Activated naive CD4-positive, alpha-beta T cell treated with anti-CD3 and anti-CD28 coated beads for 36 hours (primary cell): ENCODE measurements around the gene RPAP3. TPM values are rescaled to one million over a fixed set of nuclear protein-coding genes. Genes with fewer than 3 reads are reported as not detected.

Experiments used
- CTCF ChIA-PET: fragments of 350-600 bp; sonication (Branson Sonifier 250); formaldehyde crosslinking; loops from one replicate; lab custom pipeline; 2021; ENCODE audit warnings: antibody characterized with exemption; lab: Charles Lee
- DNase-seq: peaks from one replicate; pipeline ENCODE4 v3.0.0-alpha.2; 2020
- H3K27ac Mint-ChIP-seq: one replicate; pipeline ENCODE4 v1.8.0; 2021; ENCODE audit warnings: mild to moderate bottlenecking, mixed read lengths
- H3K27me3 Mint-ChIP-seq: one replicate; pipeline ENCODE4 v1.8.0; 2021; ENCODE audit warnings: low read depth, mixed read lengths
- H3K36me3 Mint-ChIP-seq: one replicate; pipeline ENCODE4 v1.8.0; 2021; ENCODE audit warnings: low read depth, mixed read lengths
- H3K4me1 Mint-ChIP-seq: one replicate; pipeline ENCODE4 v1.8.0; 2021; ENCODE audit warnings: low read depth, mixed read lengths
- H3K4me3 Mint-ChIP-seq: one replicate; pipeline ENCODE4 v1.8.0; 2021; ENCODE audit warnings: mild to moderate bottlenecking, moderate library complexity, mixed read lengths
- H3K9me3 Mint-ChIP-seq: one replicate; pipeline ENCODE4 v1.8.0; 2021; ENCODE audit warnings: mixed read lengths
- intact Hi-C: fragments of 100-400 bp; cut with micrococcal nuclease; formaldehyde crosslinking; loops from one replicate; pipeline ENCODE4 v1.15.1; 2023
- total RNA-seq, 2 experiments: library from RNA; stranded (reverse); gene quantifications; one replicate each; pipeline ENCODE4 v1.2.3, GENCODE V29; 2021

RPAP3 gene
- total RNA-seq, 2 experiments from 2014 or later: 46.2 to 46.7 TPM

GRCh38 chr12:47715877-47716548, 10.2 kb upstream of the RPAP3 start:
- H3K4me3 Mint-ChIP-seq: no peak overlapping the region
- H3K27ac Mint-ChIP-seq: no peak overlapping the region
- H3K4me1 Mint-ChIP-seq: peaks cover 31% of the 10 kb centered on the region
- CTCF ChIA-PET: interaction anchor here (0.6 to 10.9 kb wide), 27 partner anchors 9 to 436 kb away, joined by 3 to 121 read pairs (median 5); partner anchors contain the start of genes ENDOU, RPAP3 and SLC48A1
- no peak for DNase-seq
- H3K27me3 Mint-ChIP-seq: no peaks in the 10 kb centered on the region
- intact Hi-C loops: loop anchor here (1.0 to 2.0 kb wide), 8 partner anchors 17 to 473 kb away; no protein-coding TSS in a partner anchor
- H3K36me3 Mint-ChIP-seq: no peaks in the 10 kb centered on the region
- no peaks in the 10 kb centered on the region for H3K9me3 Mint-ChIP-seq

GRCh38 chr12:47715393-47715876, 9.6 kb upstream of the RPAP3 start:
- intact Hi-C loops: loop anchor here (1.0 to 2.0 kb wide), 8 partner anchors 17 to 474 kb away; no protein-coding TSS in a partner anchor
- peak; percentile 90 for DNase-seq
- Mint-ChIP-seq H3K4me3 (no peak overlapping the region), H3K9me3 (no peaks in the 10 kb centered on the region), H3K27me3 (no peaks in the 10 kb centered on the region), H3K27ac (no peak overlapping the region), H3K36me3 (no peaks in the 10 kb centered on the region), H3K4me1 (peaks cover 31% of the 10 kb centered on the region)
- CTCF ChIA-PET: interaction anchor here (0.6 to 10.9 kb wide), 29 partner anchors 8 to 683 kb away, joined by 3 to 121 read pairs (median 4); partner anchors contain the start of genes ENDOU, RPAP3 and SLC48A1

- DNase-seq: no peak
- H3K27me3 Mint-ChIP-seq: no peaks in the 10 kb centered on the region
- intact Hi-C loops: loop anchor here (1.0 to 2.0 kb wide), 8 partner anchors 18 to 474 kb away; no protein-coding TSS in a partner anchor
- no peak overlapping the region for H3K27ac Mint-ChIP-seq
- H3K4me3 Mint-ChIP-seq: no peak overlapping the region
- CTCF ChIA-PET: interaction anchor here (0.9 to 10.9 kb wide), 25 partner anchors 8 to 683 kb away, joined by 3 to 121 read pairs (median 5); partner anchors contain the start of genes ENDOU, RPAP3 and SLC48A1
- no peaks in the 10 kb centered on the region for H3K36me3 Mint-ChIP-seq
- H3K4me1 Mint-ChIP-seq: peaks cover 31% of the 10 kb centered on the region
- H3K9me3 Mint-ChIP-seq: no peaks in the 10 kb centered on the region
These were observed 9.1 kb upstream of the RPAP3 start for GRCh38 chr12:47714826-47715386.

- no peaks in the 10 kb centered on the region for H3K27me3 Mint-ChIP-seq
- no peak overlapping the region for H3K27ac Mint-ChIP-seq
- H3K9me3 Mint-ChIP-seq: no peaks in the 10 kb centered on the region
- H3K4me1 Mint-ChIP-seq: peaks cover 38% of the 10 kb centered on the region
- CTCF ChIA-PET: interaction anchor here (10.9 kb wide), 1 partner anchor 30 kb away, joined by 121 read pairs; no protein-coding TSS in a partner anchor
- H3K36me3 Mint-ChIP-seq: no peaks in the 10 kb centered on the region
- H3K4me3 Mint-ChIP-seq: no peak overlapping the region
- DNase-seq: no peak
- intact Hi-C loops: no loop called here
These were observed 6.3 kb upstream of the RPAP3 start for GRCh38 chr12:47712171-47712570.

GRCh38 chr12:47711448-47711847, 5.6 kb upstream of the RPAP3 start:
- Mint-ChIP-seq H3K4me1 (peaks cover 34% of the 10 kb centered on the region), H3K27ac (no peak overlapping the region), H3K9me3 (no peaks in the 10 kb centered on the region), H3K27me3 (no peaks in the 10 kb centered on the region), H3K4me3 (no peak overlapping the region), H3K36me3 (peaks cover 2% of the 10 kb centered on the region)
- DNase-seq: no peak
- CTCF ChIA-PET: interaction anchor here (0.6 to 10.9 kb wide), 2 partner anchors 30 to 69 kb away, joined by 6 to 121 read pairs; no protein-coding TSS in a partner anchor
- intact Hi-C loops: no loop called here

- intact Hi-C loops: no loop called here
- no peaks in the 10 kb centered on the region for H3K27me3 Mint-ChIP-seq
- CTCF ChIA-PET: interaction anchor here (1.1 to 10.9 kb wide), 2 partner anchors 32 to 57 kb away, joined by 4 to 121 read pairs; no protein-coding TSS in a partner anchor
- no peaks in the 10 kb centered on the region for H3K9me3 Mint-ChIP-seq
- peaks cover 26% of the 10 kb centered on the region for H3K4me1 Mint-ChIP-seq
- H3K4me3 Mint-ChIP-seq: no peak overlapping the region
- peaks cover 4% of the 10 kb centered on the region for H3K36me3 Mint-ChIP-seq
- no peak for DNase-seq
- no peak overlapping the region for H3K27ac Mint-ChIP-seq
These were observed 4.4 kb upstream of the RPAP3 start for GRCh38 chr12:47710278-47710677.

GRCh38 chr12:47709671-47710070, 3.8 kb upstream of the RPAP3 start:
- no peak overlapping the region for H3K4me3 Mint-ChIP-seq
- no peak overlapping the region for H3K27ac Mint-ChIP-seq
- peaks cover 27% of the 10 kb centered on the region for H3K4me1 Mint-ChIP-seq
- H3K9me3 Mint-ChIP-seq: no peaks in the 10 kb centered on the region
- DNase-seq: no peak
- H3K36me3 Mint-ChIP-seq: peaks cover 4% of the 10 kb centered on the region
- intact Hi-C loops: loop anchor here (5.0 to 10.0 kb wide), 9 partner anchors 57 to 1715 kb away; partner anchors contain the start of genes SCAF11, SLC38A2 and TMEM106C
- CTCF ChIA-PET: interaction anchor here (1.1 to 10.9 kb wide), 2 partner anchors 32 to 57 kb away, joined by 4 to 121 read pairs; no protein-coding TSS in a partner anchor
- no peaks in the 10 kb centered on the region for H3K27me3 Mint-ChIP-seq

GRCh38 chr12:47709237-47709636, 3.4 kb upstream of the RPAP3 start:
- Mint-ChIP-seq H3K4me3 (no peak overlapping the region), H3K27me3 (no peaks in the 10 kb centered on the region), H3K27ac (no peak overlapping the region), H3K9me3 (no peaks in the 10 kb centered on the region), H3K36me3 (peaks cover 4% of the 10 kb centered on the region), H3K4me1 (peaks cover 28% of the 10 kb centered on the region)
- DNase-seq: no peak
- intact Hi-C loops: loop anchor here (5.0 to 10.0 kb wide), 9 partner anchors 57 to 1714 kb away; partner anchors contain the start of genes SCAF11, SLC38A2 and TMEM106C
- CTCF ChIA-PET: interaction anchor here (1.1 to 10.9 kb wide), 2 partner anchors 33 to 58 kb away, joined by 4 to 121 read pairs; no protein-coding TSS in a partner anchor

- no peaks in the 10 kb centered on the region for H3K27me3 Mint-ChIP-seq
- peak overlapping the region; percentile 77 for H3K27ac Mint-ChIP-seq
- peaks cover 39% of the 10 kb centered on the region for H3K4me1 Mint-ChIP-seq
- intact Hi-C loops: loop anchor here (2.0 to 10.0 kb wide), 14 partner anchors 56 to 1713 kb away; partner anchors contain the start of genes SCAF11, SLC38A2, SLC48A1 and TMEM106C
- peak; percentile 45 for DNase-seq
- H3K36me3 Mint-ChIP-seq: peaks cover 8% of the 10 kb centered on the region
- peak overlapping the region; percentile 43 for H3K4me3 Mint-ChIP-seq
- H3K9me3 Mint-ChIP-seq: no peaks in the 10 kb centered on the region
- CTCF ChIA-PET: interaction anchor here (0.5 to 3.5 kb wide), 7 partner anchors 9 to 376 kb away, joined by 3 to 17 read pairs (median 3); partner anchors contain the start of gene RAPGEF3
These were observed 2.2 kb upstream of the RPAP3 start for GRCh38 chr12:47707905-47708543.

- Mint-ChIP-seq H3K4me3 (peak overlapping the region; percentile 43), H3K9me3 (no peaks in the 10 kb centered on the region), H3K36me3 (peaks cover 9% of the 10 kb centered on the region), H3K27me3 (no peaks in the 10 kb centered on the region), H3K27ac (peak overlapping the region; percentile 77), H3K4me1 (peaks cover 42% of the 10 kb centered on the region)
- CTCF ChIA-PET: interaction anchor here (0.8 to 3.5 kb wide), 9 partner anchors 8 to 125 kb away, joined by 3 to 17 read pairs (median 4); partner anchors contain the start of gene RAPGEF3
- DNase-seq: no peak
- intact Hi-C loops: loop anchor here (2.0 to 10.0 kb wide), 14 partner anchors 55 to 1713 kb away; partner anchors contain the start of genes SCAF11, SLC38A2, SLC48A1 and TMEM106C
These were observed 1.5 kb upstream of the RPAP3 start for GRCh38 chr12:47707355-47707754.

- Mint-ChIP-seq H3K27ac (peak overlapping the region; percentile 68), H3K27me3 (no peaks in the 10 kb centered on the region), H3K36me3 (peaks cover 16% of the 10 kb centered on the region), H3K4me1 (peaks cover 53% of the 10 kb centered on the region), H3K9me3 (no peaks in the 10 kb centered on the region), H3K4me3 (peak overlapping the region; percentile 93)
- intact Hi-C loops: loop anchor here (5.0 to 10.0 kb wide), 9 partner anchors 53 to 1710 kb away; partner anchors contain the start of genes SCAF11, SLC38A2 and TMEM106C
- CTCF ChIA-PET: no interaction called here
- no peak for DNase-seq
These were observed 633 bp downstream of the RPAP3 start for GRCh38 chr12:47705229-47705565.
